H1 (cell line): ENCODE measurements around the gene ZC3HAV1. TPM values are rescaled to one million over a fixed set of nuclear protein-coding genes. Genes with fewer than 3 reads are reported as not detected.

Experiments
- CTCF ChIA-PET: fragments of 300-600 bp; sonication (Branson Sonifier 250); formaldehyde crosslinking; loops from one replicate; lab custom pipeline; 2021; ENCODE audit not compliant: partially characterized antibody; lab: Charles Lee
- POLR2A ChIA-PET: fragments of 300-600 bp; sonication (Branson Sonifier 250); formaldehyde crosslinking; loops from one replicate; lab custom pipeline; 2021; ENCODE audit warnings: inconsistent platforms; ENCODE audit not compliant: partially characterized antibody; lab: Charles Lee
- DNase-seq, 2 experiments: peaks; one replicate each; pipeline versions ENCODE4 v3.0.0 to v3.0.0-alpha.2; 2010 to 2022; ENCODE audit warnings: low spot score in 2 of 2, low read depth in 1 of 2, mixed read lengths in 1 of 2
- FAIRE-seq: peaks from 2 replicates; lab custom pipeline; 2011; peaks lifted over from hg19 to GRCh38; lab: Jason Lieb, UNC
- H2AFZ ChIP-seq: 2 replicates; pipeline ENCODE4 v1.8.1; 2012; ENCODE audit warnings: low read length, inconsistent platforms
- H2AK5ac ChIP-seq: 2 replicates; pipeline ENCODE4 v1.6.1; 2013; ENCODE audit warnings: low read depth, low read length
- H2BK120ac ChIP-seq: replicated peaks from 2 replicates; pipeline ENCODE3; 2013; ENCODE audit warnings: low read depth, low read length, inconsistent platforms
- H2BK12ac ChIP-seq: 2 replicates; pipeline ENCODE4 v1.6.1; 2013; ENCODE audit warnings: low read depth, low read length
- H2BK15ac ChIP-seq: 2 replicates; pipeline ENCODE4 v1.6.1; 2013; ENCODE audit warnings: low read length
- H2BK20ac ChIP-seq: 2 replicates; pipeline ENCODE4 v1.6.1; 2013; ENCODE audit warnings: low read length
- H2BK5ac ChIP-seq: 2 replicates; pipeline ENCODE4 v1.6.1; 2013; ENCODE audit warnings: low read depth, low read length
- H3K14ac ChIP-seq: 2 replicates; pipeline ENCODE4 v1.6.1; 2013; ENCODE audit warnings: inconsistent platforms; ENCODE audit not compliant: insufficient read length
- H3K18ac ChIP-seq: 2 replicates; pipeline ENCODE4 v1.6.1; 2013; ENCODE audit warnings: low read length; ENCODE audit errors: extremely low read depth
- H3K23ac ChIP-seq: 2 replicates; pipeline ENCODE4 v1.6.1; 2013; ENCODE audit warnings: inconsistent platforms; ENCODE audit not compliant: insufficient read length
- H3K23me2 ChIP-seq: 2 replicates; pipeline ENCODE4 v1.6.1; 2013; ENCODE audit warnings: low read depth, low read length
- H3K27ac ChIP-seq: 2 replicates; pipeline ENCODE4 v1.6.1; 2011; ENCODE audit warnings: low read depth, low read length, inconsistent platforms
- H3K27me3 ChIP-seq, 4 experiments: replicated peaks in 1 of 4; 1 replicate in 1 of 4; 2 replicates in 3 of 4; pipeline versions ENCODE4 v1.6.1 to v1.8.1; 2011 to 2013; ENCODE audit warnings: low read length in 3 of 4, mild to moderate bottlenecking in 3 of 4, inconsistent platforms in 2 of 4, mixed read lengths in 2 of 4, moderate library complexity in 1 of 4; ENCODE audit not compliant: control insufficient read depth in 3 of 4, insufficient read depth in 3 of 4; ENCODE audit errors: extremely low read depth in 1 of 4
- H3K36me3 ChIP-seq, 4 experiments: 2 replicates each; pipeline versions ENCODE4 v1.6.1 to v1.8.1; 2011 to 2013; ENCODE audit warnings: mild to moderate bottlenecking in 4 of 4, low read length in 3 of 4, moderate library complexity in 2 of 4, control low read depth in 1 of 4, inconsistent platforms in 1 of 4; ENCODE audit not compliant: insufficient read depth in 4 of 4, control insufficient read depth in 2 of 4
- H3K4ac ChIP-seq: replicated peaks from 2 replicates; pipeline ENCODE3; 2013; ENCODE audit warnings: low read length, low read depth, mixed read lengths, inconsistent platforms; ENCODE audit not compliant: insufficient read length
- H3K4me1 ChIP-seq, 4 experiments: replicated peaks in 1 of 4; 1 replicate in 1 of 4; 2 replicates in 3 of 4; pipeline versions ENCODE4 v1.6.1 to v1.8.1; 2011 to 2013; ENCODE audit warnings: low read length in 3 of 4, inconsistent platforms in 2 of 4, mixed read lengths in 1 of 4; ENCODE audit not compliant: insufficient read depth in 4 of 4, control insufficient read depth in 3 of 4
- H3K4me2 ChIP-seq, 2 experiments: 2 replicates each; pipeline versions ENCODE4 v1.6.1 to v1.8.1; 2011 to 2013; ENCODE audit warnings: low read depth in 2 of 2, low read length in 2 of 2, control low read depth in 1 of 2, inconsistent platforms in 1 of 2, mild to moderate bottlenecking in 1 of 2; ENCODE audit not compliant: insufficient read depth in 1 of 2
- H3K4me3 ChIP-seq, 4 experiments: fragments of 200-600, 300-600 bp in 1 of 4; sonication (generic), shearing (Covaris generic), sonication (Bioruptor Twin) in 1 of 4; 2 replicates each; pipeline versions ENCODE4 v1.5.1 to v1.8.1; 2011 to 2016; ENCODE audit warnings: low read length in 4 of 4, low read depth in 3 of 4, control low read depth in 2 of 4, inconsistent platforms in 2 of 4, mild to moderate bottlenecking in 2 of 4, mixed read lengths in 1 of 4, moderate library complexity in 1 of 4; ENCODE audit not compliant: insufficient read depth in 2 of 4; ENCODE audit errors: extremely low read depth in 1 of 4
- H3K56ac ChIP-seq: replicated peaks from 2 replicates; pipeline ENCODE3; 2013; ENCODE audit warnings: low read depth, mild to moderate bottlenecking, mixed read lengths, low read length, inconsistent platforms; ENCODE audit not compliant: insufficient read length
- H3K79me1 ChIP-seq: 2 replicates; pipeline ENCODE4 v1.6.1; 2013; ENCODE audit warnings: low read depth, low read length, control low read depth
- H3K79me2 ChIP-seq, 2 experiments: 2 replicates each; pipeline versions ENCODE4 v1.6.1 to v1.8.1; 2012 to 2013; ENCODE audit warnings: low read length in 2 of 2, mild to moderate bottlenecking in 2 of 2, inconsistent platforms in 1 of 2; ENCODE audit not compliant: insufficient read depth in 2 of 2, control insufficient read depth in 1 of 2
- H3K9ac ChIP-seq, 4 experiments: replicated peaks in 1 of 4; 1 replicate in 1 of 4; 2 replicates in 3 of 4; pipeline versions ENCODE4 v1.6.1 to v1.8.1; 2011 to 2013; ENCODE audit warnings: low read depth in 3 of 4, low read length in 3 of 4, control low read depth in 2 of 4, mild to moderate bottlenecking in 2 of 4, moderate library complexity in 2 of 4, inconsistent platforms in 1 of 4; ENCODE audit errors: extremely low read depth in 1 of 4
- H3K9me3 ChIP-seq, 2 experiments: 2 replicates each; pipeline versions ENCODE4 v1.6.1 to v1.8.1; 2012 to 2013; ENCODE audit warnings: mild to moderate bottlenecking in 2 of 2, moderate library complexity in 2 of 2, control low read depth in 1 of 2, inconsistent platforms in 1 of 2, low read depth in 1 of 2, low read length in 1 of 2, mixed read lengths in 1 of 2; ENCODE audit not compliant: insufficient read depth in 2 of 2
- H4K20me1 ChIP-seq, 2 experiments: replicated peaks in 1 of 2; 2 replicates each; pipeline versions ENCODE3 to v1.8.1; 2011 to 2013; ENCODE audit warnings: inconsistent platforms in 2 of 2, low read length in 2 of 2, mild to moderate bottlenecking in 1 of 2; ENCODE audit not compliant: insufficient read depth in 2 of 2, control insufficient read depth in 1 of 2
- H4K5ac ChIP-seq: 2 replicates; pipeline ENCODE4 v1.6.1; 2013; ENCODE audit warnings: low read length, low read depth, mixed read lengths, inconsistent platforms; ENCODE audit not compliant: insufficient read length
- H4K8ac ChIP-seq: 2 replicates; pipeline ENCODE4 v1.8.0; 2013; ENCODE audit warnings: mild to moderate bottlenecking, moderate library complexity, low read length, inconsistent platforms; ENCODE audit not compliant: insufficient read depth; ENCODE audit errors: extremely low read depth
- H4K91ac ChIP-seq: replicated peaks from 2 replicates; pipeline ENCODE3; 2013; ENCODE audit warnings: low read length, mixed read lengths, inconsistent platforms; ENCODE audit not compliant: insufficient read length
- BACH1 ChIP-seq: IDR thresholded peaks from 2 replicates; pipeline ENCODE4 v1.6.1; 2012; ENCODE audit warnings: low read length, improper control_type of control experiment
- BRCA1 ChIP-seq: IDR thresholded peaks from 2 replicates; pipeline ENCODE4 v1.6.1; 2012; ENCODE audit warnings: low read depth, low read length, improper control_type of control experiment
- CEBPB ChIP-seq: IDR thresholded peaks from 2 replicates; pipeline ENCODE4 v1.6.1; 2012; ENCODE audit warnings: low read depth, low read length
- EP300 ChIP-seq, 2 experiments: IDR thresholded peaks; 1 replicate in 1 of 2; 2 replicates in 1 of 2; pipeline ENCODE4 v1.6.1; 2011 to 2012; ENCODE audit warnings: low read depth in 2 of 2, low read length in 2 of 2, mild to moderate bottlenecking in 2 of 2, borderline replicate concordance in 1 of 2, inconsistent platforms in 1 of 2, moderate library complexity in 1 of 2
- FOSL1 ChIP-seq: IDR thresholded peaks from 2 replicates; pipeline ENCODE4 v1.6.1; 2011; ENCODE audit warnings: mild to moderate bottlenecking, low read depth, low read length, moderate library complexity; ENCODE audit not compliant: insufficient read depth
- GTF2F1 ChIP-seq: IDR thresholded peaks from 2 replicates; pipeline ENCODE4 v1.6.1; 2012; ENCODE audit warnings: low read depth, low read length, improper control_type of control experiment, borderline replicate concordance
- NANOG ChIP-seq: IDR thresholded peaks from 2 replicates; pipeline ENCODE4 v1.6.1; 2011; ENCODE audit warnings: low read length, low read depth, mild to moderate bottlenecking, inconsistent platforms; ENCODE audit not compliant: insufficient read depth, poor library complexity, severe bottlenecking
- RAD21 ChIP-seq, 2 experiments: IDR thresholded peaks in 1 of 2; conservative IDR thresholded peaks in 1 of 2; 2 replicates each; pipeline ENCODE4 v1.6.1; 2011; ENCODE audit warnings: low read depth in 2 of 2, low read length in 2 of 2, improper control_type of control experiment in 1 of 2, inconsistent platforms in 1 of 2, mild to moderate bottlenecking in 1 of 2, moderate library complexity in 1 of 2
- SAP30 ChIP-seq: fragments of 300-600 bp; sonication (generic); IDR thresholded peaks from 2 replicates; pipeline ENCODE4 v1.7.1; 2012; ENCODE audit warnings: low read length, moderate library complexity, mild to moderate bottlenecking, inconsistent platforms; ENCODE audit not compliant: insufficient read depth, insufficient replicate concordance
- SIX5 ChIP-seq: IDR thresholded peaks from 2 replicates; pipeline ENCODE4 v1.6.1; 2011; ENCODE audit warnings: mild to moderate bottlenecking, low read depth, low read length
- ZNF274 ChIP-seq: IDR thresholded peaks from 2 replicates; pipeline ENCODE4 v1.7.0; 2012; ENCODE audit warnings: low read length, borderline replicate concordance; ENCODE audit errors: extremely low read depth
- WGBS, 2 experiments: shearing (Covaris generic) in 1 of 2; methylation state at CpG; one replicate each; pipeline versions ENCODE4 v1.1.6 to v1.1.7; 2013 to 2015; ENCODE audit warnings: low lambda C conversion rate in 2 of 2, mixed read lengths in 2 of 2, inconsistent platforms in 1 of 2, low coverage in 1 of 2, missing lambda C conversion rate in 1 of 2; ENCODE audit not compliant: insufficient replicate concordance in 2 of 2, insufficient coverage in 1 of 2, insufficient read length in 1 of 2; ENCODE audit errors: extremely low coverage in 1 of 2, missing lambda C conversion rate in 1 of 2; 5-methylcytosine and 5-hydroxymethylcytosine counted together
- polyA plus RNA-seq, 7 experiments: library from polyadenylated mRNA; depleted of rRNA in 3 of 7; stranded (reverse) in 5 of 7; unstranded in 2 of 7; fragments of >200 nt in 5 of 7; fragments of 200-250 nt in 2 of 7; gene quantifications; 1 replicate in 5 of 7; 2 replicates in 1 of 7; 4 replicates in 1 of 7; pipeline versions ENCODE4 v1.2.1 to v1.2.3, GENCODE V29; 2011 to 2013; ENCODE audit warnings: missing spikeins in 2 of 7, mixed read lengths in 2 of 7
- total RNA-seq: library from RNA; stranded (reverse); fragmentation: NEBNext Ultra II Directional; extraction: Animal tissue kit (Norgen Biotek cat#: 25700); gene quantifications from 2 replicates; pipeline ENCODE4 v1.2.1, GENCODE V29; 2021

ZC3HAV1 gene
- total and polyA plus RNA-seq, 2 of the 8 experiments (the other 6 are each of a cell fraction or from before 2014, with no cell fraction given), result 22.5 to 43.4 TPM

DNA sequence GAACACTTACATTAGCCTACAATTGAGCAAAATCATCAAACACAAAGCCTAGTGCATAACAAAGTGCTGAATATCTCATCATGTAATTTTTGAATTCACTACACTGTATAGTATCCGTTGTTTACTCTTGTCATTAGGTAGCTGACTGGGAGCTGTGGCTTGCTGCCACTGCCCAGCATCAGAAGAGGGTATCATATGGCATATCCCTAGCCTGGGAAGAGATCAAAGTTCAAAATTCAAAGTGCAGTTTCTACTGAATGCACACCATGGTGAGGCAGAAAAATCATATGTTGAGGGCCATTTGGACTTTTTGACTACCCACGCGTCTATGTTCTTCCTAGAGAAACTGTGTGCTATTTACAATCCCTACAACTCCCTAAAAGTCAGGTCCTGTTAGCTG, 7.5 kb upstream of the ZC3HAV1 start:
- 96% methylated on average over 3 of the region's 3 CpGs; no CpG with 5 or more reads in 1 of the 2 experiments for WGBS, 2 experiments
- TF ChIP-seq GTF2F1 (no peak), EP300 (IDR thresholded peaks at IDR 0.05; ENCODE audit: borderline replicate concordance in 1 of 2, low read depth in 2 of 2, low read length in 2 of 2) (no peak), NANOG (no peak), RAD21 (IDR thresholded peaks at IDR 0.05 in 1 of 2, conservative IDR thresholded peaks at IDR 0.05 in 1 of 2; ENCODE audit: low read depth in 2 of 2, low read length in 2 of 2) (no peak), FOSL1 (no peak), ZNF274 (no peak), CEBPB (no peak), SAP30 (no peak), BRCA1 (no peak), SIX5 (no peak), BACH1 (no peak)
- H3K36me3 ChIP-seq, result no peaks in the 10 kb centered on the region
- no peaks in the 10 kb centered on the region for H3K23me2 ChIP-seq
- no peaks in the 10 kb centered on the region for H4K20me1 ChIP-seq
- no peaks in the 10 kb centered on the region for H3K79me1 ChIP-seq
- no peak overlapping the region for H2BK15ac ChIP-seq
- no peak overlapping the region for H3K18ac ChIP-seq
- H3K4ac ChIP-seq, result no peak overlapping the region
- no peak overlapping the region for H3K4me3 ChIP-seq
- H2BK120ac ChIP-seq, result no peak overlapping the region
- H2AFZ ChIP-seq, result no peak overlapping the region
- no peak for FAIRE-seq
- ChIA-PET CTCF (no interaction called here), POLR2A (no interaction called here)
- no peak overlapping the region for H2BK20ac ChIP-seq
- H3K4me1 ChIP-seq, result peaks cover 0 to 8% (median 1%) of the 10 kb centered on the region in 4 experiments; a peak in 2 of 7 replicates
- no peak overlapping the region for H3K4me2 ChIP-seq
- H3K9ac ChIP-seq, result no peak overlapping the region
- no peak overlapping the region for H3K27ac ChIP-seq
- H2BK5ac ChIP-seq, result no peak overlapping the region
- DNase-seq, result no peak
- no peaks in the 10 kb centered on the region for H3K27me3 ChIP-seq
- no peak overlapping the region for H3K23ac ChIP-seq
- no peak overlapping the region for H4K8ac ChIP-seq
- H4K5ac ChIP-seq, result no peak overlapping the region
- H3K79me2 ChIP-seq, result no peaks in the 10 kb centered on the region
- H3K9me3 ChIP-seq, result no peaks in the 10 kb centered on the region
- H3K14ac ChIP-seq, result no peak overlapping the region
- H4K91ac ChIP-seq, result no peak overlapping the region
- H3K56ac ChIP-seq, result no peak overlapping the region
- H2AK5ac ChIP-seq, result no peak overlapping the region
- no peak overlapping the region for H2BK12ac ChIP-seq
